WERI-Rb-1 (cell line): Measurements from ENCODE around the gene SIAH2.

Source experiments
- DNase-seq: peaks from one replicate; pipeline ENCODE4 v3.0.0-alpha.2; 2020
- H3K27ac ChIP-seq: fragments of 250-450 bp; sonication (Bioruptor Pico); 2 replicates; pipeline ENCODE4 v1.5.1; 2020; ENCODE audit warnings: mild to moderate bottlenecking, moderate library complexity
- H3K27me3 ChIP-seq: fragments of 250-450 bp; sonication (Bioruptor Pico); 2 replicates; pipeline ENCODE4 v1.5.1; 2021; ENCODE audit warnings: mild to moderate bottlenecking, low read depth, moderate library complexity; ENCODE audit not compliant: insufficient read depth, severe bottlenecking
- H3K36me3 ChIP-seq: fragments of 250-450 bp; sonication (Bioruptor Pico); 2 replicates; pipeline ENCODE4 v1.5.1; 2020; ENCODE audit warnings: mild to moderate bottlenecking, moderate library complexity
- H3K4me3 ChIP-seq: 2 replicates; pipeline ENCODE4 v1.5.1; 2011; ENCODE audit warnings: low read depth, mild to moderate bottlenecking, control low read depth, low read length
- H3K9me3 ChIP-seq: fragments of 250-450 bp; sonication (Bioruptor Pico); 2 replicates; pipeline ENCODE4 v1.5.1; 2021; ENCODE audit warnings: mild to moderate bottlenecking, moderate library complexity; ENCODE audit not compliant: severe bottlenecking
- TF ChIP-seq, protein P1 (sequence below): IDR thresholded peaks from 2 replicates; pipeline ENCODE4 v1.5.1; 2011; ENCODE audit warnings: low read depth, mild to moderate bottlenecking, control low read depth, inconsistent platforms, low read length

Gene SIAH2

DNA sequence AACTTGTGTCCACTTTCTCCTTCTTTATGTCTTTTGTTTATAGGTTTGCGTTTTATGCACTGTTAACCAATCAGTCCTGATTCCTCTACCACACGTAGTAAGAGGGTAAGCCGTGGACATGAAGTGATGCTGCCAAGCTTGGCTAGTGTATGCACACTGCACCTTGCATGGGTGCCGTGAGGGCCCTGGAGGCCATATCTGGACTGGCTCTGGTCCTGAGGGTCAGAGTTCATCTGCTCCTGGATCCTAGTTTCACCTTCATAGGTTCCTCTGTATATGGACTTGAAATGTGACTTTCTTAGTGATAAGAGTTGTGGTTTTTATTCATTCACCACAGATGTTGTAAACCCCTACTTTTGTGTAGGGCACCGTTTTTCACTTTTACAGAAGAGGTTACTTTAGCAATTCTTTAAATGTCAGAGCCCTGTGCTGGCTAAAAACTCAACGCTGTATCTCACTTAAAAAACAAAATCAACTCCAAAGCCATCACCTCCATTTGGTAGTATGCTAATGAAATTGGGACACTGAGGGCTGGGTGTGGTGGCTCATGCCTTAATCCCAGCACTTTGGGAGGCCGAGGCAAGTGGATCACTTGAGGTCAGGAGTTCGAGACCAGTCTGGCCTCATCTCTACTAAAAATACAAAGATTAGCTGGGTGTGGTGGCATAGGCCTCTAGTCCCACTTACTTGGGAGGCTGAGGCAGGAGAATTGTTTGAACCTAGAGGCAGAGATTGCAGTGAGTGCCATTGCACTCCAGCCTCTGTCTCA is 22.9 kb downstream of the SIAH2 start:
- Histone ChIP-seq H3K9me3 (peaks cover 2% of the 10 kb centered on the region), H3K27ac (no peak overlapping the region), H3K27me3 (peaks cover 86% of the 10 kb centered on the region), H3K36me3 (no peaks in the 10 kb centered on the region), H3K4me3 (no peak overlapping the region)
- DNase-seq = no peak
- TF ChIP-seq, protein P1, sequence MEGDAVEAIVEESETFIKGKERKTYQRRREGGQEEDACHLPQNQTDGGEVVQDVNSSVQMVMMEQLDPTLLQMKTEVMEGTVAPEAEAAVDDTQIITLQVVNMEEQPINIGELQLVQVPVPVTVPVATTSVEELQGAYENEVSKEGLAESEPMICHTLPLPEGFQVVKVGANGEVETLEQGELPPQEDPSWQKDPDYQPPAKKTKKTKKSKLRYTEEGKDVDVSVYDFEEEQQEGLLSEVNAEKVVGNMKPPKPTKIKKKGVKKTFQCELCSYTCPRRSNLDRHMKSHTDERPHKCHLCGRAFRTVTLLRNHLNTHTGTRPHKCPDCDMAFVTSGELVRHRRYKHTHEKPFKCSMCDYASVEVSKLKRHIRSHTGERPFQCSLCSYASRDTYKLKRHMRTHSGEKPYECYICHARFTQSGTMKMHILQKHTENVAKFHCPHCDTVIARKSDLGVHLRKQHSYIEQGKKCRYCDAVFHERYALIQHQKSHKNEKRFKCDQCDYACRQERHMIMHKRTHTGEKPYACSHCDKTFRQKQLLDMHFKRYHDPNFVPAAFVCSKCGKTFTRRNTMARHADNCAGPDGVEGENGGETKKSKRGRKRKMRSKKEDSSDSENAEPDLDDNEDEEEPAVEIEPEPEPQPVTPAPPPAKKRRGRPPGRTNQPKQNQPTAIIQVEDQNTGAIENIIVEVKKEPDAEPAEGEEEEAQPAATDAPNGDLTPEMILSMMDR = no peak

DNA sequence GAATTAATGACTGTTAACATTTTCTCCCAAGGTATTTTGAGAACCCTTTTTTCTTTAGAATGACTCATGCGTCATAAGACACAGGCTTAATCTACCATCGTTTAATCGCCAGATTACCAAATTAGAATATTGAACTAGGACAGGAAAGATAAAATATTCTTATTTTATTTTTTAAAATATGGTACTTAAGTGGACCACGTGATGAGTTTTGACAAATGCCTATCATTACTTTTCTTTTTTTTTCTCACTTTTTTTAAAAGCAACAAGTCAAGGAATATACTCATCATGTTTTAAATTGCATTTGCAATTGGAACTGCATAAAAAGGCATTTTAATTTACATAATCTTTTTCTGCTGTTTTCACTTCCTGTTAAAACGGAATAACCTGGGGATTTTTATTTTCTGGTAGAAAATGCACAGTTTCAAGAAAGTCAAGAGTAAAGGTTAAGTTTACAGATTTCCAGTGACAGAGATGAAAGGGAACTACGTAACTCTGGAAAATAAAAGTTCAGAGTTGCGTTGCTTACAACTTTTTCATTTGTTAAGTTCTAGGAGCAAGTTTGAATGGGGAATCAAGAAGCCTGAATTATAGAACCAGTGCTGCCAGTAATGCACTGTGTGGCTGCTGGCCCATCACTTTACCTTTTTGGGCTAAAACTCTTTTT is 23.6 kb downstream of the SIAH2 start:
- H3K27ac ChIP-seq = no peak overlapping the region
- H3K9me3 ChIP-seq = peaks cover 2% of the 10 kb centered on the region
- TF ChIP-seq, protein P1 = no peak
- H3K27me3 ChIP-seq = peaks cover 86% of the 10 kb centered on the region
- H3K36me3 ChIP-seq = no peaks in the 10 kb centered on the region
- H3K4me3 ChIP-seq = no peak overlapping the region
- DNase-seq = no peak

DNA sequence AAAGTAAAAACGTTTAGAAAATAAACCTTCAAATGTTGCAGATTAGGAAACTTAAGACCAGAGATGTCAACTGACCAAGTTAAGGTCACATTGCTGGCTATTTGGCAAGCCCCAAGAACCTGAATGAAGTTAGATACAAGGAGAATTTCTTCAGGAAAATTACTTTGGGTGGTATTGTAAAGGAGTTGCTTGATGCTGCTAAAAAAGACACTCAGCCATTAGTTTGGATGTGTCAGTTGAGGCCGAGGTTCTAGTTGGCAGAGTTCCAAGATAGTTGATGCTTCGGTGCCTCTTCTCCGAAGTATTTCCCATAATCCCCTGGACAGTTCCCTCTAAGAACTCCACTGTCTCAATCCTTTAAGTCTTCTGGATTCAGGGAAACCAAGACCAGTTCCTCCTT is 24.3 kb downstream of the SIAH2 start:
- Histone ChIP-seq H3K36me3 (no peaks in the 10 kb centered on the region), H3K9me3 (peaks cover 2% of the 10 kb centered on the region), H3K4me3 (no peak overlapping the region), H3K27me3 (peaks cover 91% of the 10 kb centered on the region), H3K27ac (no peak overlapping the region)
- DNase-seq = no peak
- TF ChIP-seq, protein P1 = no peak

DNA sequence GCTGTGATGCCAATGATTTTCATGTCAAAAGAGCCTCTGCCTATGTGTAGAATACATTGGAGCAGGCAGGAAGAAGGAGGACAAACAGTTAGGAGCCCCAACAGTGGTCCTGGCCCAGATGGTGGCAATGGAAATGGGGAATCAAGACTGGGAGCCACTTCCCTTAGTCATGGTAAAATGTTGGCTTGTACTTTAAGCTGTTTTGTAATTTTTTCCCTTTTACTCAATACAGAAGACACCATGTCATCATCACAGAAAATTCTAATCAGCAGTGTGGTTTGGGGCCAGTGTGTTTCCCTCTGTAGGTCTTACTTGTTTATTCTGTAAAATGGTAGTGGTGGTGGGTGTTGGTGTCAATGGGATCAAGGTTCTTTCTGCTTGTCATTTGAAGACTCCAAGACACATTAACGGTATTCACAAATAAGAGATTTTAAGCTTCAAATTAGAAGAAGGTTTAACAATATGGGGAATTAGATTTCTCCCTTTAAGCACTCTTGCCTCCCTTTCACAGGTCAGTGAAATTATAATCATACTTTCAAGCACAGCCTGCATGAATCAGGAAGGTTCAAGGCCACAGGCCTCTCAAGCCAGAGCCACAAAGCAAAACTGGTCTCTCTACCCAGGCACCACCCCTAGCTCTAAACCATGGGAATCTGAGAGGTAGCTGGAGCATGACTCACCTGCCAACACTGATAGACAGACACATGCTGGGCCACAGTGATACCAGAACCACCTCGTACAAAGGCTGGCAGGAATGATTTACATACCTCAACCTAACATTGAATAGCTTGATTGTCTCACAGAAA is 24.9 kb downstream of the SIAH2 start:
- Histone ChIP-seq H3K27ac (no peak overlapping the region), H3K4me3 (no peak overlapping the region), H3K27me3 (peaks cover 92% of the 10 kb centered on the region), H3K9me3 (peaks cover 2% of the 10 kb centered on the region), H3K36me3 (no peaks in the 10 kb centered on the region)
- DNase-seq = no peak
- TF ChIP-seq, protein P1 = no peak

DNA sequence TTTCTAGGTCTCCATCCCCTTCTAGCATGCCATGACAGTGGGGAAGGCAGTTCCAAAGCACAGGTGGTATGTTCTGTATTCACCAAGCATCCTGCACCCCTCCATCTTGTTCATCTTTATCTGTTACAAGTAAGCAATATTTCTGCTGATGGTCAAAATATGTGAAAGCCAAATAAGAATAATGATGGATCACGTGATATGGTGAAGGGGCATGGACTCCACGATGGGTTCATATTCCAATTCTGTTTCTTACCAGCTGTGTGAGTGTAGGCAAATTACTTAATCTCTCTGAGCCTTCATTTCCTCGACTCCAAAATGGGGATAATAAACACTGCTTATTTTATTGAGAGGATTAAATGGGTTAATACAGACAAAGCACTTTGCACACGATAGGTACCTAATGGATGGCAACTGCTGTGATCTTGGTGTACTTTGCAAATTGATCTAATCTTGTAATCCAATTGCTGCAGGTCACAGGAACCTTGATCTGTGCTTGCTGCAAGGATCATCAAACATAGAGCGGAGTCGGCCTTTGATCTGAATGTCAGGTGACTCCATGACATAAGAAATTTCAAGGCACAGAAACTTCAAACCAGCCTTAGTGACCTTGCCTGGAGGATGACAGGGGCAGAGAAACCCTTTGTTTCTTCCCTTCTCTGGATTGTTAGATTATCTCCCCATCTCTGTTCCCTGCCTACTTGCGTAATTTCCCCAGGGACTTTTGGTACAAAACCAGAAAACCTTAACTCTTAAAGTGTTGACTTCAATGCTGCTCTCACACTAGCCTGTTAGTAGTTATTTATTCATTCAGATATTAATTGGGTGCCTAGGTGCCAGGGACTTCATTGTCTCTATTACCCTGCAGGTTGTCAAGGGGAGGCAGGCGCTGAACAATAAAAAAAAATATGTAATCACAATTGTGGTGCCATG is 25.8 kb downstream of the SIAH2 start:
- peaks cover 2% of the 10 kb centered on the region for H3K9me3 ChIP-seq
- H3K27me3 ChIP-seq = peaks cover 91% of the 10 kb centered on the region
- no peaks in the 10 kb centered on the region for H3K36me3 ChIP-seq
- TF ChIP-seq, protein P1 = no peak
- H3K4me3 ChIP-seq = no peak overlapping the region
- H3K27ac ChIP-seq = no peak overlapping the region
- DNase-seq = no peak
